Fibroblast of mammary gland (primary cell): ENCODE results near the gene IQCH.

Experiments
- DNase-seq: peaks from one replicate; pipeline ENCODE4 v3.0.0-alpha.2; 2010; ENCODE audit warnings: low read depth
- H3K4me3 ChIP-seq: 2 replicates; pipeline ENCODE4 v1.5.1; 2011; ENCODE audit warnings: low read depth, mild to moderate bottlenecking, low read length, moderate library complexity; ENCODE audit not compliant: control insufficient read depth
- TF ChIP-seq, protein P1 (sequence below): conservative IDR thresholded peaks from 2 replicates; pipeline ENCODE4 v1.5.1; 2011; ENCODE audit warnings: low read depth, low read length, inconsistent platforms; ENCODE audit not compliant: control insufficient read depth, insufficient read depth

The IQCH gene

DNA sequence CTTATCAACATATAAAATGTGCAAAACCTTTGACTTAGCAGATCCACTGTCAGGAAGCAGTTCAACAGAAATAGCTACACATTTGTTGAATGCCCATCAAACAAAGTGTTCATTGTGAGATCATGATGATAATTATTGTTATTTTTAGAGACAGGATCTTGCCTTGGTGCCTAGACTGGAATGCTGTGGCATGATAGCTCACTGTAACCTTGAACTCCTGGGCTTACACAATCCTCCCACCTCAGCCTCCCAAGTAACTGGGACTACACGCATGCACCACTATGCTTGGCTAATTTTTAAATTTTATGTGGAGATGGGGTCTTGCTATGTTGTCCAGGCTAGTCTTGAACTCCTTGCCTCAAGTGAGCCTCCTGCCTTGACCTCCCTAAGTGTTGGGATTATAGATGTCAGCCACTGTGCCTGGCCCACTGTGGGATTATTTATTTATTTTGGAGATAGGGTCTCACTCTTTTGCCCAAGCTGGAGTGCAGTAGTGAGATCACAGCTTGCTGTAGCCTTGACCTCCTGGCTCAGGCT lies 296.7 kb downstream of the IQCH start:
- H3K4me3 ChIP-seq, result no peak overlapping the region
- TF ChIP-seq, protein P1, sequence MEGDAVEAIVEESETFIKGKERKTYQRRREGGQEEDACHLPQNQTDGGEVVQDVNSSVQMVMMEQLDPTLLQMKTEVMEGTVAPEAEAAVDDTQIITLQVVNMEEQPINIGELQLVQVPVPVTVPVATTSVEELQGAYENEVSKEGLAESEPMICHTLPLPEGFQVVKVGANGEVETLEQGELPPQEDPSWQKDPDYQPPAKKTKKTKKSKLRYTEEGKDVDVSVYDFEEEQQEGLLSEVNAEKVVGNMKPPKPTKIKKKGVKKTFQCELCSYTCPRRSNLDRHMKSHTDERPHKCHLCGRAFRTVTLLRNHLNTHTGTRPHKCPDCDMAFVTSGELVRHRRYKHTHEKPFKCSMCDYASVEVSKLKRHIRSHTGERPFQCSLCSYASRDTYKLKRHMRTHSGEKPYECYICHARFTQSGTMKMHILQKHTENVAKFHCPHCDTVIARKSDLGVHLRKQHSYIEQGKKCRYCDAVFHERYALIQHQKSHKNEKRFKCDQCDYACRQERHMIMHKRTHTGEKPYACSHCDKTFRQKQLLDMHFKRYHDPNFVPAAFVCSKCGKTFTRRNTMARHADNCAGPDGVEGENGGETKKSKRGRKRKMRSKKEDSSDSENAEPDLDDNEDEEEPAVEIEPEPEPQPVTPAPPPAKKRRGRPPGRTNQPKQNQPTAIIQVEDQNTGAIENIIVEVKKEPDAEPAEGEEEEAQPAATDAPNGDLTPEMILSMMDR, result no peak
- no peak for DNase-seq
